Measurements from ENCODE around the gene TF.

The TF gene

DNA sequence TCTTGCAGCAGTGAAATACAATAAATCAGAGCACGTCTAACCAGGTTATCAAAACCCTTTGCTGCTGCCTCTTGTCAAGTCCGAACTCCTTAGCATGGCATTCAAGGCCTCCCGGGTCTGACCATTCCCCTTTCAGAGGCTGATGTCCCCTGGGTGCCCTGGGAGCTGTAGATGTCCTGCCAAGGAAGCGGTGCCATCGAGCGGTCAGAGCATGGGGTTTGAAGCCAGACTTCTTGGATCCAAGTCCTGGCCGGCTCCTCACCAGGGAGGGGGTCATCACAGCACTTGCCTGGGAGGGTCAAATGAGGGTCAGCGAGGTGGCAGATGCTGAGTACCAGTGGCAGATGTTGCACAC lies 496 bp downstream of the TF start:
- in situ Hi-C loops (cut with HindIII; ENCODE audit: low sequenced_read_pairs) = no loop called here

GRCh38 chr3:133747373-133747772 lies 1.2 kb downstream of the TF start:
- in situ Hi-C loops (cut with HindIII; ENCODE audit: low sequenced_read_pairs) = no loop called here

DNA sequence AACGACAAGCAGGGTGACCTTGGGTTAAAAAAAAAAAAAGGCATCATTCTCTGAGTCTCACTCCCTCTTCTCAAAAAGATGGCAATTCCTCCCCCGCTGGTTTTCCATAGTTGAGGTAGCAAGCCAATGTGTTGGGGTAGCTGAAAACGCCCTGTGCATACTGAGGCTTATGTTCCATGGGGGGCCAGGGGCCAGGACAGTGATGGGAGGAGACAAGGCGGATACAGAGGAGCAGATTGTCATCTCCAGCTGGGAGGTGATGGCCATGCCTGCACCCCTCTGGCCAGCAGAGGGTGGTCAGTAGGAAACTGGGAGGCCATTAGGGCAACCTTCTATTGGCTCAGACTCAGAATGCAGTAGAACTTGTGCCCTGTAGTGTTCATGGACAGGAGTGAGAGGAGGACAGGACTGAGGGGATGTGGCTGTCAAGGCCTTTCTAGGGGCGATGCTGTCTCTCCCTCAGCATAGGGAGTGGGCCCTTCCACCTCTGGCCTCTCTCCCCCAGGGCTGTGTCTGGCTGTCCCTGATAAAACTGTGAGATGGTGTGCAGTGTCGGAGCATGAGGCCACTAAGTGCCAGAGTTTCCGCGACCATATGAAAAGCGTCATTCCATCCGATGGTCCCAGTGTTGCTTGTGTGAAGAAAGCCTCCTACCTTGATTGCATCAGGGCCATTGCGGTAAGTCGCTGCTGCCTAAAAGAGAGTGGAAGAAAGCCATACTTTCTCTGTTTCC lies 1.9 kb downstream of the TF start:
- in situ Hi-C loops (cut with HindIII; ENCODE audit: low sequenced_read_pairs) = no loop called here

- in situ Hi-C loops (cut with HindIII; ENCODE audit: low sequenced_read_pairs) = no loop called here
Observed at GRCh38 chr3:133749427-133750258, 3.5 kb downstream of the TF start.

DNA sequence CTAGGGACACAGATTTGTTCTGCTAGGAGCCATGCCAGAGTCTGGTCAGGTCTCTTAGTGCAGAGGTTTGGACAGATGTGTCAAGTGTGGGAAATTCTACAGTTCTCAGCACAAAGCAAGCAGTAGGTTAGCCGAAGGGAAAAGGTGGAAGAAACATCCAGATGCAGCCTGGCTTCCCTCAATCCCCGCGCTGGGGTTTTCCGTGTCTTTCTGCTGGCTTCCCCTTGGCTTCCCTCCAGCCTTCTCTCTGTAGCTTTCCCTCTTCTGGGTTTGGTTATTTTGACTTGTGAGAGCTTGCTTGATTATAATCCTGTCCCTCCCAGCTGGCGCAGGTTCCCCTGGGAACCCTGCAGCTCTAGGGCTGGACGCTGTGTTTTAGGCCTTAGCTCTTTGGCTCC lies 4.1 kb downstream of the TF start:
- in situ Hi-C loops (cut with HindIII; ENCODE audit: low sequenced_read_pairs) = no loop called here

DNA sequence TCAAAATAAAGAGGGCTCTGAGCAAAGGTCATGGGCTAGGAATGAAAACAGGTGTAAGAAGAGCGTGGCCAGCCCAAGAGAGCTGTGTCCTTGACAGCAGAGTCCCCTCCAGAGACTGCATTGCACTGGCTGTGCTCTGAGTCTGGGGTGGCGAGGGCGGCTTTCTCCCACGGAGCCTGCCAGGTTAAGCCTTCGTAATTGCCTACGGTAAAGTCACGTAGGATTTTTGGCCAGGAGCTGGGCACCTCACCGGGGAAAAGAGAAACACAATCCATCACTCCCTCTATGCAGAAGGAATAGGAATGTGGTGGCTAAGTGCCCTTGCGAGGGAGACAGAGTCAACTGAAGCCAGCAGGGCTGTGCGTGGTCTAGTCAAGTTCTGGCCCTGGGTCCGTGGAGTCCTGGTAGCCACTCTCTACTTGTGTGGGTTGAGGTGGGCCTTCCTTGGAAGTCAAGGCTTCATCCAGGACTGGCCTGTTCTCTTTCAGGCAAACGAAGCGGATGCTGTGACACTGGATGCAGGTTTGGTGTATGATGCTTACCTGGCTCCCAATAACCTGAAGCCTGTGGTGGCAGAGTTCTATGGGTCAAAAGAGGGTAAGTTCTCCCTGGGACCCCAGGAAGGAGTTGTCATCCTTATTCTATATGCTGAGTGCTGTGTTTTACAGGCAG lies 7.0 kb downstream of the TF start:
- in situ Hi-C loops (cut with HindIII; ENCODE audit: low sequenced_read_pairs) = no loop called here

DNA sequence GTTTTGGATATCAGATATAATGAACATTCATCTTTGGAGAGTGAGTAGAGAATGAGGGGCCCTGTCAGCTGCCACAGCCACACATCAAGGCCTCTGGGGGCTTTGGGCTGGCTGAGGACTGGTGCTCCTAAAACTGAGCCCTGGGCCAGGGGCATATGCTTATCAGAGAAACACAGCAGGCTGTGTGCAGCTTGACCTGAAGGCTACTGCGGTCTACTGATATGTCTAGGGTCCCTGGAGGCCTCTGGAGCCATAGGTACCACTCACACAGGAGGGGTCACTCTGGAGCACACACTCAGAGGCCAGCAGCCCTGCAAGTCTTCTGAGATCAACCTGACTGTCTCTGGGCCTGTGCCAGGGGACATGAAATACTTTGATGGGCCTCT lies 7.6 kb downstream of the TF start:
- in situ Hi-C loops (cut with HindIII; ENCODE audit: low sequenced_read_pairs) = no loop called here

DNA sequence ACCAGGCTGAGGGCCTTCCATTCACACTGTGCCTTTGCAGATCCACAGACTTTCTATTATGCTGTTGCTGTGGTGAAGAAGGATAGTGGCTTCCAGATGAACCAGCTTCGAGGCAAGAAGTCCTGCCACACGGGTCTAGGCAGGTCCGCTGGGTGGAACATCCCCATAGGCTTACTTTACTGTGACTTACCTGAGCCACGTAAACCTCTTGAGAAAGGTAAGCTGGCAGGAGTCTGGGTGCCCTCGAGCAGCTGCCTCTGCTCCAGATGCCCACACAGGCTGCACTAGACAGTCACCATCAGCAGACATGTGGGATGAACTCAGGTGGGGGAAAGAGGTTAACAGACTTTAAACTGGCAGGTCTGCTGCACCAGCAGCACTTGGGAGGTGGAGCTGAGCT lies 8.3 kb downstream of the TF start:
- in situ Hi-C loops (cut with HindIII; ENCODE audit: low sequenced_read_pairs) = no loop called here

- in situ Hi-C loops (cut with HindIII; ENCODE audit: low sequenced_read_pairs) = no loop called here
Observed at GRCh38 chr3:133754973-133755828, 9.0 kb downstream of the TF start.

DNA sequence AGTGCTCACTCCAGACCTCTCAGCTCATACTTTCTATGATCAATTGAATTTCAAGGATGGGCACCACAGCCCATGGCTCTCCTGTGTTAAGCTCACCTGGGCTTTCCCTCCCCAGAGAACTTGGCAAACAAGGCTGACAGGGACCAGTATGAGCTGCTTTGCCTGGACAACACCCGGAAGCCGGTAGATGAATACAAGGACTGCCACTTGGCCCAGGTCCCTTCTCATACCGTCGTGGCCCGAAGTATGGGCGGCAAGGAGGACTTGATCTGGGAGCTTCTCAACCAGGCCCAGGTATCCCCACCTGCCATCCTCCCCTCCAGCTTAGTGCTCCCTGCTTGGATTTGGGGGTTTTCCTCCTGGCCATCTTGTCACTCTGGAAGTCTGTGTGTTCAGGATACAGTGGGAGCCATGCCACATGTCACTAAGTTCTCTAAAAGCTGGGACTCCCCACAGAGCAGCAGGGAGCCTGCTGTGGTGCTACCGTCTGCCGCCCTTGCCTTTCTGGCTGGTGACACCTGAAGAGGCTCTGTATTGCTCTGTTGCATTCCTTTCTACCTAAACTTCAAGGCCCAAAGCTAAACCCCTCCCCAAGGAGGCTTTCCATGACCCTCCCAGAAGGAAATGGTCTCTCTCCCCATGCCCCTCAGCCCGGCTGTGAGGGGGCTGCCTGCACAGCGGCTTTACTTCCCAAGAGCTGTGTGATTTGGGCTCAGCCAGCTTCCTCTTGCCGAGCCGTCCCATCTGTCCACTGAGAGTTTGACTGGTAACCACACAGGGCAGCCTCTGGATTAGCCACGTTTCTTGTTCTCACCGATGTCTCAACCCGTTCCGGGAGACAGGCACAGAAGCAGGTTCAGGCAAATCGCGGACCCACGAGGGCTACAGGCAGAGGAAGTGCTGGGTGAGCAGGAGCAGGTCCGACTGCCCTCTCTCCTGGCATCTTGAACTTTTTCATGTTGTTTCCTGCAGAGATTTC lies 10.8 kb downstream of the TF start:
- in situ Hi-C loops (cut with HindIII; ENCODE audit: low sequenced_read_pairs) = no loop called here

GRCh38 chr3:133757701-133758567 lies 11.7 kb downstream of the TF start:
- in situ Hi-C loops (cut with HindIII; ENCODE audit: low sequenced_read_pairs) = no loop called here

GRCh38 chr3:133758568-133758928 lies 12.4 kb downstream of the TF start:
- in situ Hi-C loops (cut with HindIII; ENCODE audit: low sequenced_read_pairs) = no loop called here

GRCh38 chr3:133758964-133759739 lies 13.0 kb downstream of the TF start:
- in situ Hi-C loops (cut with HindIII; ENCODE audit: low sequenced_read_pairs) = no loop called here

- in situ Hi-C loops (cut with HindIII; ENCODE audit: low sequenced_read_pairs) = no loop called here
Observed at GRCh38 chr3:133759740-133760305, 13.6 kb downstream of the TF start.

DNA sequence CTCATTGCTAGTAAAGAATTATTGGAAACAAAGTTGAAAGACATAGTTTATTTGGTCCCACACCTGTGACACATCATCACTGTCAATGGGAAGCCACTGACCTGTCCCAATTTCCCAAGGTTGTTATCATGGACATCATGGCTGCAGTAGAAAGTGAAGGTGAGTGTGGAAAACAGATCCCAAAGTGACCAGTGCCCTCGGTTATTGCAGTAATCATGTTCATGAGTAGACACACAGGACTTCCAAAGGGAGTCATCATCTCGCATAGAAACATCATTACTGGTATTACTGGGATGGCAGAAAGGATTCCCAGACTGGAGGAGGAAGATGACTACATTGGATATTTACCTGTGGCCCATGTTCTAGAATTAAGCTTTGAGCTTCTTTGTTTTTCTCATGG lies 14.7 kb downstream of the TF start:
- in situ Hi-C loops (cut with HindIII; ENCODE audit: low sequenced_read_pairs) = no loop called here

- in situ Hi-C loops (cut with HindIII; ENCODE audit: low sequenced_read_pairs) = no loop called here
Observed at GRCh38 chr3:133761605-133762484, 15.7 kb downstream of the TF start.

DNA sequence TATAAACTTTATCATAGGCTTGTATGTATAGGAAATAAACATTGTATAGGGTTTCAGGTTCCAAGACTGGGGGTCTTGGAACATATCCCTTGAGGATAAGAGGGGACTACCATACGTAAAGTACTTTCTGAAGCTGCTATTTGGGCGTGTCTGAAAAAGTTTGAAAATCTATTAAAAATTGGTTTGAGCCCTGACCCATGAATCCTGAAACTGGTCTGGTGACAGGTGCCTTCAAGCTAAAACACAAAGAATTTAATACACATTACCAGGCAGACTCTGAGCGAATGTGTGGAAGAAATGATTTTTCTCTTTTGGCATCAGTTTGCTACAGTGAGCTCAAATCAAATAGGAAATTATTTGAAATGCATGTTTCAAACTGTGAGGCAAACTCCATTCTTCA lies 16.3 kb downstream of the TF start:
- in situ Hi-C loops (cut with HindIII; ENCODE audit: low sequenced_read_pairs) = no loop called here

Measured in endothelial cell of hepatic sinusoid (primary cell).